Measurements from ENCODE around the gene SNX5.
"Not testable (repeated sequence)": the region's sequence is repeated elsewhere in the genome, so short reads cannot be mapped to it uniquely, and the experiment has no call there.

Gene SNX5

DNA sequence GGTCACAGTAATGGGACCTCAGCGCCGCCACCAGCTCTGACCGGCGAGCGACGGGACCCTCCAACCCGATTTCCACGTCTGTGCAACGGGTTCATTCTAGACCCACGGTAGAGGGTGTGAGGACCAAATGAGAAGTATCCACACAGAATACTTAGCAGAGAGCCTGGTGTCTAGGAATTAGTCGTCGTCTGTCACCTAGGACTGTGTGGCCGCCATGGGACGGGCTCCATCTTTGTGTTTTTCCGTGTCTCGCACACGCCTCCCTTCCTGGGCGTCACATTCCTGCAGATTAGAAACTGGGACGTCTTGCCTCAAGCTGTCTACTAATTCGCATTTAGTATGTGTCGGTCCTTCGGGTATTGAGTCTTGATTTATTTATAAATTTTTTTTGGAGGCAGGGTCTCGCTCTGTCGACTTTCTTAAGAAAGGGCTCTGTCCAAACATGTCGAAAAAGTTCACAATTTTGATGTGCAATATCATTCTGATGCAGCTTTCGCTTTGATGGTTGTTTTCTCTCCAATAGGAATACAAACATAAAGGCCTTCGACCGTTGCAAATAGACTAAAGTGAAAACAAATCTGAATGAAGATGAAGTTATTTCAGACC lies 787 bp upstream of the SNX5 start:
- peak overlapping the region; percentile 98 for H3K27ac Mint-ChIP-seq
- ATAC-seq (peak; percentile 46), DNase-seq (ENCODE audit: low spot score in 2 of 2) (no peak)
- H3K4me3 Mint-ChIP-seq = peak overlapping the region; percentile 95
- peaks cover 99% of the 10 kb centered on the region for H3K36me3 Mint-ChIP-seq
- no peaks in the 10 kb centered on the region for H3K9me3 Mint-ChIP-seq
- H3K4me1 Mint-ChIP-seq = peaks cover 42% of the 10 kb centered on the region

DNA sequence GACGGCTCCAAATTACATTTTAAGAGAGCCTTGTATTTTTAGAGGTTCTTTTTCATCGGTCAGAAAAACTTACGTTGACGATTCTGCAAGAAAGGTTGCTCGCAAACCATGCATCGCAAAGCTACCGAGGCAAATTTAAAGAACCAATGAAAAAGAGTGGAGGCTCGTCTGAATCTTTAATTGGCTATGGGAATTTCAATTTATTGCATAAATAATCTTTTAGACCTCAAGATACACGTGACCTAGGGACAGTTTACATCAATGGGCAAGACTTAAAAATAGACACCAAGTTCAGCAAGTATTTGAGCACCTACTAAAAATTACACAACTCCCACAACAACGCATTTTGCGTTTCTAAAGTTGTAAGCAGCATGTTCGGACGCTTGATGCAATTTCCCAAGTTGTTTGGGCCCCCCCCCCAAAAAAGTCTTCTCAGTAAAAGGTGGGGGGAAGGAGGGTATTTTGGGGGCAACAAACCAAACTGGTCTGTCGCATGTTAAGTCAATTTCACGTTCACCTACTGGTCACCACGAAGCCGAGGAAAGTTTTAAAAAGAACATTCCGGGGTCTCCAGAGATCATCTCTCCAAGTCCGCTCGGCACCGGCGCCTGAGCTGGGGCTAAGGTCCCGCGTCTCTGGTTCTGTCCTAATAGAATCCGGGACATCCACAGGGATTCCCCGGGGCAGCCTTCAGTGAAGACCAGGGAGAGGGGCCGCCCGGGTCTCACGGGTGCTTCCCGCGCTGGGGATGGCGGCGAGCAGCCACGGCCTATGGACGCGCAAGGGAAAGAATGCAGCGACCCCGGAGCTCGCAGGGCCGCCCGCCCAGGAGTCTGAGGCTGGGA lies 851 bp downstream of the SNX5 start:
- H3K4me1 Mint-ChIP-seq = peaks cover 42% of the 10 kb centered on the region
- H3K27ac Mint-ChIP-seq = peak overlapping the region; percentile 98
- ATAC-seq (no peak), DNase-seq (ENCODE audit: low spot score in 2 of 2) (peak; percentile 23 to 78)
- H3K36me3 Mint-ChIP-seq = peaks cover 99% of the 10 kb centered on the region
- H3K9me3 Mint-ChIP-seq = no peaks in the 10 kb centered on the region
- peak overlapping the region; percentile 95 for H3K4me3 Mint-ChIP-seq

DNA sequence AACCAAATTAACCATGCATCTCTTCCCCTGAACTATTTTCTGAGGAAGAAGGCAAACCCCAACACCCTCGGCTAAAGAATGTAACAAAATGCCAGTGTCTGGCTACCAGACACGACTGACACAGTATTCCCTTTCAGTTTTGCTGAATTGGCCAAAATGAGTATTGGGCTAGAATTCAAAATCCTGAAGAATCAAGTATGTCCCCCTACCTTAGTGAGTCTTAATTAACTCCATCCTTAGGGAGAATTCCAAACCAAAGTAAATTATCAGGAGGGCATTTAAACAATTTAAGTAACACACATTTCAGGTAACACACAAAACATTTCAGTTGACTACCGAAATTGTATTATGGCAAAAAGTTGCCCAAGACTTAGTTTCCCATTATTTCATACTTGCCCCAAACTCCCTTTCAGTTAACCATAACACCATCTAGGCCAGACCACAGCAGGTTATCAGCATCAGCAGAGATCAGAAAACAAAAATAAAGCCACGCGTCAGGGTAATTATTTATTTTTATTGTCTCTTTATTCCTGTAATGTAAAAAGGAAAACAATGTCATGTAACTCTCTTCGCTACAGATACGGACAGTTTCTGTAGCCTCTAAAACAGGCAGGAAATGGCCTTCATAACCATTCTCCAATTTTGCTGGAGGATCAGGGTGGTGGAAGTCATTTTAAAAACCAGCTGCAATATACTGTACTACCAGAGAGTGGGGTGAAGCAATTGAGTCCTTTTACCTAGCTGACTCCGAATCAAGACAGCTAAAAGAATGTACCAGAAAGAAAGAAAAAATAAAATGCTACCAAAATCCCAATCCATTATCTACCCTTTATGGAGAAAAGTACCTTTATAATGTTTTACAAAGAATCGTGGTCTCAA lies 1.9 kb downstream of the SNX5 start:
- H3K9me3 Mint-ChIP-seq = no peaks in the 10 kb centered on the region
- DNase-seq (ENCODE audit: low spot score in 2 of 2) (no peak), ATAC-seq (no peak)
- peak overlapping the region; percentile 98 for H3K27ac Mint-ChIP-seq
- H3K4me3 Mint-ChIP-seq = peak overlapping the region; percentile 95
- peaks cover 99% of the 10 kb centered on the region for H3K36me3 Mint-ChIP-seq
- H3K4me1 Mint-ChIP-seq = peaks cover 42% of the 10 kb centered on the region

DNA sequence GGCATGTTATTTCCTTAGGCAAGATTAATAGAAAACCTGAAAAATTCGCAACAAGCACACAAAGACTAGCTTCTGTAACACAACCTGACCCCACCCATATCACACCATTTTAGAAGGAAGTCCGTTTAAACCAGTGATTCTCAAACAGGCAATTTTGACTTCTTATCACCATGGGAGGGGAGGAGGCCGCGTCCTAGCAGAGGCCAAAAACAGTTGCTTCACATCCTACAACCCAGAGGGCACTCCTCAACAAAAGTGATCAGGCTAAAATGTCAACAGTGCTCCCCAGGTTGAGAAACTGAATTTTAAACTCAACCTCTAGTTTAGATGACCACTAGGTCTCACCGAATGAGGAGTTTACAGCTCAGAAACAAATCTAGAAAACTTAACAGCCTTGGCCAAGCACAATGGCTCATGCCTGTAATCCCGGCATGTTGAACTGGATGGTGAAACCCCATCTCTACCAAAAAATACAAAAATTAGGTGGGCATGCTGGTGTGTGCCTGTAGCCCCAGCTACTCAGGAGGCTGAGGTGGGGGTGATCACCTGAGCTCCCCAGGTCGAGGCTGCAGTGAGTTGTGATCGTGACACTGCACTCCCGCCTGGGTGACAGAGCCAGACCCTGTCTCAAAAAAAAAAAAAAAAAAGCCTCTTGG lies 3.4 kb downstream of the SNX5 start:
- ATAC-seq = no peak
- Mint-ChIP-seq H3K9me3 (no peaks in the 10 kb centered on the region), H3K4me3 (peak overlapping the region; percentile 95), H3K4me1 (peaks cover 49% of the 10 kb centered on the region), H3K27ac (peak overlapping the region; percentile 98), H3K36me3 (peaks cover 100% of the 10 kb centered on the region)
- DNase-seq (ENCODE audit: low spot score in 2 of 2) = no peak

DNA sequence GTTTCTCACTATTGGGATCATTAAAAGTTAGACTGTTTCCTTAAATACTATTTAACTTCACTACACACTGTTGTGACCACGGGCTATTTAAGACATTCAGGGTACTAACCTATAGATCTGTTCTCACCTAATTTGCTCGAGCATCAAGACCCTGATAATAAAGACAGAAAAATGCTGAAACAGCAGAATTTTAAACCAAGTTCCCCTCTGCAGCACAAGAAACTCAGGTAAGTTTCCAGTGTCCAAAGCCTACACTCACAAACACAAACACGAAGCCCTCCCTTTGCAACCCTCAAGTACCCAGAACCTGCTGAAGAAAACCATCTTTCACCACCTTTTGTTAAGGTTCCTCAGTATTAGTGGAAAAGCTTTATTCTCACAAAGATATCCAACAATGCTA lies 4.0 kb downstream of the SNX5 start:
- H3K27ac Mint-ChIP-seq = peak overlapping the region; percentile 98
- DNase-seq (ENCODE audit: low spot score in 2 of 2) (no peak), ATAC-seq (no peak)
- H3K4me3 Mint-ChIP-seq = peak overlapping the region; percentile 95
- no peaks in the 10 kb centered on the region for H3K9me3 Mint-ChIP-seq
- H3K36me3 Mint-ChIP-seq = peaks cover 100% of the 10 kb centered on the region
- peaks cover 49% of the 10 kb centered on the region for H3K4me1 Mint-ChIP-seq

DNA sequence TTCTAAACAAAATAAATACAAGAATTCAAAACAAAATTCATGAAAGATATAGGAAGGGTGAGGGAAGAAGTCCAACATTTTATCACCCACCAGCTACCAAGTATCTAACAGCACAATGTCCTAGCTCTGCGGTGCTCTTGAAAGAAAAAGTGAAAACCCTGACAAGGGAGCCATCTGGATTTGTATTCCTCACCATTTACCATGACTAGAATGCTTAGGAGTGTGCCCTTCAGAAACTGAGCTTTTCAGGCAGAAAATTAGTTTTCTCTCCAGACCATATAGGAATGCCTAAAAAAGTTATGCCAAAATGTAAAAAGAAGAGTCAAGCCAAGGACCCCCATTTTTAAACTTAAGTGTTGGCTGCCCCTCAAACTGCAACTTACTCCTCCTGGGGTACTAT lies 4.5 kb downstream of the SNX5 start:
- DNase-seq (ENCODE audit: low spot score in 2 of 2) = no peak
- Mint-ChIP-seq H3K36me3 (peaks cover 100% of the 10 kb centered on the region), H3K4me3 (peak overlapping the region; percentile 95), H3K9me3 (no peaks in the 10 kb centered on the region), H3K27ac (peak overlapping the region; percentile 98), H3K4me1 (peaks cover 53% of the 10 kb centered on the region)
- ATAC-seq = no peak

DNA sequence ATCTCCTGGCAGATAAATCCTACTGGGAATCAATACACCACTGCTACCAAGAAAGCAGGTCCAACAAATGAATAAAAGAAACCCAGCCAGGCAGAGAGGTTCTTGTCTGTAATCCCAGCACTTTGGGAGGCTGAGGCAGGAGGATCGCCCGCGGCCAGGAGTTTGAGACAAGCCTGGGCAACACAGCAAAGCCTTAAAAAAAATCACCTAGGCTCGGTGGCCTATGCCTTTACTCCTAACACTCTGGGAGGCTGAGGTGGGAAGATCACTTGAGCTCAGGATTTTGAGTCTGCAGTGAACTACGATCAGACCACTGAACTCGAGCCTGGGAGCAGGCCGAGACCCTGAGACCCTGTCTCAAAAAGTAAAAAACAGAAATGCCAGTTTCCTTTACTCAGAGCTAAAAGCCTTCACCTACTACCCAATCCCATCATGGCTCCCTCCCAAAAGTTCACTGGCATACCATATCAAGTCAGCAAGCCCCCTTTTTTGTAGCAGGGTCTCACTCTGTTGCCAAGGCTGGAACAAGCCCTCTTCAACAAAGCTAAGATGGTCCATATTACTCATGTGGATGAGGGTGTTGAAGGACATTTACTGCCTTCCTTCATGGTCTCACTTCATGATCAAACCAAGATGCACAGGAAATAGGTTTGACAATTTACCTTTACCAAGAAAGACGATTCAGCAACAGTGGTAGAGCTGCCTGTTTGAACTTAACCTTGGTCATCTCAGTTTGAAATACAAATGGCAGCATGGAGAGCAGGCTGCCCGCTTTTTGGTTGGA lies 5.3 kb downstream of the SNX5 start:
- no peaks in the 10 kb centered on the region for H3K9me3 Mint-ChIP-seq
- H3K4me3 Mint-ChIP-seq = peak overlapping the region; percentile 95
- peaks cover 100% of the 10 kb centered on the region for H3K36me3 Mint-ChIP-seq
- H3K27ac Mint-ChIP-seq = peak overlapping the region; percentile 98
- H3K4me1 Mint-ChIP-seq = peaks cover 61% of the 10 kb centered on the region
- DNase-seq (ENCODE audit: low spot score in 2 of 2) (no peak), ATAC-seq (no peak)

DNA sequence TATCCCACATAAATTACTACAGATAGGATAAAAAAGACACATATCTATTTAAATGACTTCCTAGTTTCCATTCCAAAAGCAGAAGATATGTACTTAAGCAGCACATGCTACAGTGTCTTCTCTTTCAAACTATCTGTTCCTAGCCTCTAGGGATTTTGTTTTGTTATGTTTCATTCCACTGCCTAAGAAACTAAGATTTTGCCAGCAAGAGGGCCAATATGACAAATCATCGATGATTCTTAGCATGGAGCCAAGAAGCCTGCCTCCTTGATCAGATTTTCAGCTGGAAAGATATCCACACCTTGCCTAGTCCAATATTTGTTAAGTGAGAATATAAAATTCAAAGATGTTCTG lies 7.0 kb downstream of the SNX5 start:
- Mint-ChIP-seq H3K36me3 (peaks cover 100% of the 10 kb centered on the region), H3K9me3 (no peaks in the 10 kb centered on the region), H3K27ac (peak overlapping the region; percentile 98), H3K4me3 (peak overlapping the region; percentile 95), H3K4me1 (peaks cover 71% of the 10 kb centered on the region)
- no peak for ATAC-seq
- no peak for DNase-seq (ENCODE audit: low spot score in 2 of 2)

DNA sequence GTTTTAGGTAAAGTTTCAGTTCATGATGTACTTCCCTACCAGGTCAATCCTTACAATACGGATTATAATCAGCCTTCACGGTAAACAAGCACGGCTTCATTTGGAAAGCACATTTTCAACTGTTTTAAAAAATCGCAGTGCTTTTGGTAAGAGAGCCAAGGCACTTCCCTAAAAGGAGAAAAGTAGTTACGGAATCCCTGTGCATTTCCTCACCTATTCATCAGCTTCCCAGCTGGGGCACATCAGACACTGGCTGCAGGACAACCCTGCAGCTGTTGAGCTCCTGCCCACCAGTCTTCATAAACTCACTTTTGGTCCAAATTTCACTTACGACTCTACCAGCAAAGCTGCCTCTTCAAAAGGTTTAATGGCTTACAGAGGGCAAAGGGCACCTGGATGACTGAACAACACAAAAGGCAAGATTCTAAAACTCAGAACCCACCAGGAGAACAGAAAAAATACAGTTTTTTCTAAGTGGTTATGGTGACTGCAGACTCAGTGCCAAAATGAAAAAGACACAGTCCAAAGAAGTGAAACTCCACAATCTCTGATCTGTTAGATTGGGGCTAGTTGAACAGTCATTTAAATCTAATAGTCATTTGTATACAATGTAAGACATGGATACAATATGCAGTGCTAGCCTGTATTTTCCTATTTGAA lies 7.5 kb downstream of the SNX5 start:
- peaks cover 72% of the 10 kb centered on the region for H3K4me1 Mint-ChIP-seq
- H3K9me3 Mint-ChIP-seq = no peaks in the 10 kb centered on the region
- peaks cover 100% of the 10 kb centered on the region for H3K36me3 Mint-ChIP-seq
- no peak for DNase-seq (ENCODE audit: low spot score in 2 of 2)
- peak overlapping the region; percentile 95 for H3K4me3 Mint-ChIP-seq
- H3K27ac Mint-ChIP-seq = peak overlapping the region; percentile 98
- peak; percentile 64 for ATAC-seq

DNA sequence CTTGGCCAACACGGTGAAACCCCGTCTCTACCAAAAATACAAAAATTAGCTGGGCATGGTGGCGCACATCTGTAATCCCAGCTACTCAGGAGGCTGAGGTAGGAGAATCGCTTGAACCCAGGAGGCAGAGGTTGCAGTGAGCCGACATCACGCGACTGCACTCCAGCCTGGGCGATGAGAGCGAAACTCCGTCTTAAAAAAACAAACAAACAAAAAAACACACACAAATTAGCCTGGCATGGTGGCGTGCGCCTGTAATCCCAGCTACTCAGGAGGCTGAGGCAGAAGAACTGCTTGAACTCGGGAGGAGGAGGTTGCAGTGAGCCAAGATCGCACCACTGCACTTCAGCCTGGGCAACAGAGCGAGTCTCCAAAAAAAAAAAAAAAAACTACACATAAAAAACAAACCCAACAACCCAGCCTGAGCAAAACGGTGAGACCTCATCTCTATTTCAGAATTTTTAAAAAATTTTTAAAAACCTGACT lies 8.2 kb downstream of the SNX5 start:
- ATAC-seq; H3K9me3 Mint-ChIP-seq; DNase-seq (ENCODE audit: low spot score in 2 of 2): not testable (repeated sequence)
- Mint-ChIP-seq H3K4me1 (peaks cover 78% of the 10 kb centered on the region), H3K36me3 (peaks cover 100% of the 10 kb centered on the region), H3K4me3 (peak overlapping the region; percentile 95), H3K27ac (peak overlapping the region; percentile 98)

DNA sequence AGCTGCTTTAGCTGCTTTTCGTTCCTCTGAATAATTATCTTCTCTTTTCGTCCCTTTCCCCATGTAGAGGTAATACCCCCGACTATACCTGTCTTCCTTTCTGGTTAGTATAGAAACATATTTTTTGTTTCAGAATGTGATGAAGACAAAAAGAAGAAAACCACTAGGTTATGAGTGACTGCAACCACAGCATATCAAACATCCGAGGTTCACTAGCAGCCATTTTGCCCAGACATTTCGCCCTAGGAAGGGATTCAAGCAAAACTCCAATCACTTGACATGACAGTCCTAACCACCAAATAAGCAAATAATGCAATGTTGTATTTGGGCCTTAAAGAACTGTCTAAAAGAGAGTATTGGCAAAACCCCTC lies 9.4 kb downstream of the SNX5 start:
- ATAC-seq (no peak), DNase-seq (ENCODE audit: low spot score in 2 of 2) (no peak)
- peaks cover 81% of the 10 kb centered on the region for H3K4me1 Mint-ChIP-seq
- H3K4me3 Mint-ChIP-seq = peak overlapping the region; percentile 95
- H3K27ac Mint-ChIP-seq = peak overlapping the region; percentile 63
- H3K36me3 Mint-ChIP-seq = peaks cover 100% of the 10 kb centered on the region
- H3K9me3 Mint-ChIP-seq = no peaks in the 10 kb centered on the region

DNA sequence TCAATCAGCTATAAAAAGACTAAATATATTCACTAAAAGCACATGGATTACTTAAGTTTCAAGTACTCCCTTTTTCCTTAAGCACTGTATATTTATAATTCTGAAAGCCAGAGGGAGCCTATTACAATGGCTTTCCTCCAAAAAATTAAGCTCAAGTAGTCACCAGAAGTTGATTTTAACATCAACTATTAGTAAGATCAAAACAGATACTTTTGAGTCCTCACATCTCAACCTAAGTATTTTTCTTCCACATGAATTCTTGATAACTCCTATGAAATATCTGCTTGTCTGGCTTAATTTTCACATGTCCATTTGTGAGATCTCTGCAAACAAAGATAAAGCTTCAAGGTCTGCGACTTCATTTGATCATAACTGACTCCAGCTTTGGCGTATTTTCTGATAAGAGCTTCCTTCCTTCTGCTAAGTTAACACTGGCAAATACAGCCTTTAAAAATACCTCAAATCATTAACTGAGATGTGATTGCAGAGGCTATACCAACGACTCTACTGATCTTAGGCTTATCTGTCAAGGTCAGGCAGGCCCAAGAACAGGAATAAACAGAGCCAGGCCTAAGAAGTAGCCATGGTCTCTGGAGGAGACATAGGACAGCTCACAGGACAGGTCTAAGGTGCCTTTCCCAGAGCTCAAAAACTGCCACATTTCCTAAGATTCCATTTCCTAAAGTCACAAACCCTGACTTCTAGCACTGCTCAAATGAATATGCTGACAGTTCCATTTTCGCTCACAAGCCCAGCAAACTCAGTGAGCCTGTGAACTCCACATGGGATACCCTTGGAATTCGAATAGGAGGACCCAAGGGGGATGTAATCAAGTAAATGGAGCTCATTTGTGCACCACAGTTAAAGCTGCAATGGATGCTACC lies 10.0 kb downstream of the SNX5 start:
- H3K4me3 Mint-ChIP-seq = peak overlapping the region; percentile 95
- H3K4me1 Mint-ChIP-seq = peaks cover 80% of the 10 kb centered on the region
- no peaks in the 10 kb centered on the region for H3K9me3 Mint-ChIP-seq
- peaks cover 100% of the 10 kb centered on the region for H3K36me3 Mint-ChIP-seq
- DNase-seq (ENCODE audit: low spot score in 2 of 2) (no peak), ATAC-seq (no peak)
- H3K27ac Mint-ChIP-seq = peak overlapping the region; percentile 63
